NB4 (cell line): Measurements from ENCODE around the gene WIZ.

Experiments
- MYC ChIP-seq: IDR thresholded peaks from 2 replicates; pipeline ENCODE4 v1.6.1; 2011; ENCODE audit warnings: low read depth, low read length
- POLR2A ChIP-seq: IDR thresholded peaks from 2 replicates; pipeline ENCODE4 v1.6.1; 2011; ENCODE audit warnings: mild to moderate bottlenecking; ENCODE audit not compliant: insufficient read length; ENCODE audit errors: extremely low read depth
- TF ChIP-seq, protein P1 (sequence below): IDR thresholded peaks from one replicate; pipeline ENCODE4 v1.5.1; 2012; ENCODE audit warnings: low read depth, low read length
- TF ChIP-seq, protein P2 (sequence below): IDR thresholded peaks from 2 replicates; pipeline ENCODE4 v1.6.1; 2011; ENCODE audit warnings: low read depth, low read length

DNA sequence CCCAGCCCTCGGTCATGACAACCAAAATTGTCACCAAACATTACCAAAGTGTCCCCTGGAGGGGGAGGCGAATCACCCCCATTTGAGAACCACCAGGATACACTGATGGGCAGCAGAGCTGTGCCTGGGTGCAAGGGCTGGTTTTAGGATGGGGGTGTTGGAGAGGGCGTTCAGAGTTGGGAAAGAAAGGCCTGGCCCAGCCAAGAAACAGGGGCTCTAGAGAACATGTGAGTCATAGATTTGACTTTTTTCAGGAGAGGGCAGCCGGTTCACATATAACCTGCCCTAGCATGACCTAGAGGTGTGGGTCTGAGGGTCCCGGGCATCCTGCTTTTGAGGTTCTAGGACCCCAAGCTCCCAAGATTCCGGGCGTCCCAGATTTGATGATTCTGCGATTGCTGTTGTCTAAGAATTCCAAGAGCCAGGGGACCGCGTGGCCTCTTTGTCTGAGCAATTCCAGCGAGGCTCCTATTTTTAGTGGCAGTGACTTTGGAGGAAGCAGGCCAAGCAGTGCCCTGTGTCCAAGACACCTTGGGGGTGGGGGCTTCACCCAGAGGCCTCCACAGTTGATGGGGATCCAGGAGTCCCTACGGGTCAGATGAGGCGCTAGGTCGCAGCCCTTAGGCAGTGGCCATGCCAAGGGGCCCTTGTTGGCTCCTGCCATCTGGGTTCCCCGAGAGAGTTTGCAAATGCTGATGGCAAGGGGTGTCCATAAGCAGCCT is 5.1 kb downstream of the WIZ start:
- TF ChIP-seq, protein P1, sequence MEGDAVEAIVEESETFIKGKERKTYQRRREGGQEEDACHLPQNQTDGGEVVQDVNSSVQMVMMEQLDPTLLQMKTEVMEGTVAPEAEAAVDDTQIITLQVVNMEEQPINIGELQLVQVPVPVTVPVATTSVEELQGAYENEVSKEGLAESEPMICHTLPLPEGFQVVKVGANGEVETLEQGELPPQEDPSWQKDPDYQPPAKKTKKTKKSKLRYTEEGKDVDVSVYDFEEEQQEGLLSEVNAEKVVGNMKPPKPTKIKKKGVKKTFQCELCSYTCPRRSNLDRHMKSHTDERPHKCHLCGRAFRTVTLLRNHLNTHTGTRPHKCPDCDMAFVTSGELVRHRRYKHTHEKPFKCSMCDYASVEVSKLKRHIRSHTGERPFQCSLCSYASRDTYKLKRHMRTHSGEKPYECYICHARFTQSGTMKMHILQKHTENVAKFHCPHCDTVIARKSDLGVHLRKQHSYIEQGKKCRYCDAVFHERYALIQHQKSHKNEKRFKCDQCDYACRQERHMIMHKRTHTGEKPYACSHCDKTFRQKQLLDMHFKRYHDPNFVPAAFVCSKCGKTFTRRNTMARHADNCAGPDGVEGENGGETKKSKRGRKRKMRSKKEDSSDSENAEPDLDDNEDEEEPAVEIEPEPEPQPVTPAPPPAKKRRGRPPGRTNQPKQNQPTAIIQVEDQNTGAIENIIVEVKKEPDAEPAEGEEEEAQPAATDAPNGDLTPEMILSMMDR = no peak
- TF ChIP-seq, protein P2, sequence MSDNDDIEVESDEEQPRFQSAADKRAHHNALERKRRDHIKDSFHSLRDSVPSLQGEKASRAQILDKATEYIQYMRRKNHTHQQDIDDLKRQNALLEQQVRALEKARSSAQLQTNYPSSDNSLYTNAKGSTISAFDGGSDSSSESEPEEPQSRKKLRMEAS = no peak
- TF ChIP-seq POLR2A (no peak), MYC (no peak)
